Progenitor cell of endocrine pancreas (in vitro differentiated cells): ENCODE measurements around the gene GTPBP6. TPM values are rescaled to one million over a fixed set of nuclear protein-coding genes. Genes with fewer than 3 reads are reported as not detected.

Experiments
- DNase-seq: peaks from one replicate; pipeline ENCODE4 v3.0.0; 2021; ENCODE audit warnings: low spot score; ENCODE audit not compliant: unreplicated experiment
- H3K27ac Mint-ChIP-seq: 2 replicates; pipeline ENCODE4 v1.8.0; 2021; ENCODE audit warnings: mild to moderate bottlenecking, moderate library complexity, mixed read lengths
- H3K27me3 Mint-ChIP-seq: 2 replicates; pipeline ENCODE4 v1.8.0; 2021; ENCODE audit warnings: mixed read lengths
- H3K36me3 Mint-ChIP-seq: 2 replicates; pipeline ENCODE4 v1.8.0; 2022; ENCODE audit warnings: mixed read lengths; ENCODE audit not compliant: insufficient read depth
- H3K4me1 Mint-ChIP-seq: 2 replicates; pipeline ENCODE4 v1.8.0; 2021; ENCODE audit warnings: low read depth, mixed read lengths
- H3K4me3 Mint-ChIP-seq: 2 replicates; pipeline ENCODE4 v1.8.0; 2021; ENCODE audit warnings: low read depth, mild to moderate bottlenecking, moderate library complexity, mixed read lengths
- H3K9me3 Mint-ChIP-seq: 2 replicates; pipeline ENCODE4 v1.8.0; 2021; ENCODE audit warnings: low read depth, mixed read lengths
- CTCF ChIP-seq: fragments of 200-600 bp; sonication (generic); IDR thresholded peaks from one replicate; pipeline ENCODE4 v1.5.0; 2021; ENCODE audit warnings: antibody characterized with exemption, mild to moderate bottlenecking; ENCODE audit not compliant: unreplicated experiment
- total RNA-seq: library from RNA; stranded (reverse); gene quantifications from 2 replicates; pipeline ENCODE4 v1.2.1, GENCODE V29; 2021

Gene GTPBP6
- total RNA-seq, 1 donor from 2014 or later: 72.7 TPM

- no peak for DNase-seq
- Mint-ChIP-seq H3K4me1 (no peaks in the 10 kb centered on the region), H3K27me3 (no peaks in the 10 kb centered on the region), H3K4me3 (no peak overlapping the region), H3K27ac (peak overlapping the region; percentile 80), H3K9me3 (peaks cover 5% of the 10 kb centered on the region), H3K36me3 (peaks cover 40% of the 10 kb centered on the region)
- TF ChIP-seq CTCF: no peak
Measured at GRCh38 chrX:341541-342101, 23.0 kb upstream of the GTPBP6 start.

- H3K9me3 Mint-ChIP-seq: peaks cover 10% of the 10 kb centered on the region
- H3K36me3 Mint-ChIP-seq: peaks cover 46% of the 10 kb centered on the region
- no peak overlapping the region for H3K4me3 Mint-ChIP-seq
- no peaks in the 10 kb centered on the region for H3K27me3 Mint-ChIP-seq
- H3K27ac Mint-ChIP-seq: peak overlapping the region; percentile 88
- H3K4me1 Mint-ChIP-seq: no peaks in the 10 kb centered on the region
- DNase-seq: no peak
- TF ChIP-seq CTCF: no peak
Measured at GRCh38 chrX:340641-341423, 22.2 kb upstream of the GTPBP6 start.

GRCh38 chrX:340121-340520 is 21.5 kb upstream of the GTPBP6 start:
- no peaks in the 10 kb centered on the region for H3K4me1 Mint-ChIP-seq
- DNase-seq: no peak
- H3K36me3 Mint-ChIP-seq: peaks cover 49% of the 10 kb centered on the region
- H3K27ac Mint-ChIP-seq: no peak overlapping the region
- TF ChIP-seq CTCF: no peak
- no peaks in the 10 kb centered on the region for H3K27me3 Mint-ChIP-seq
- H3K4me3 Mint-ChIP-seq: no peak overlapping the region
- H3K9me3 Mint-ChIP-seq: peaks cover 10% of the 10 kb centered on the region

GRCh38 chrX:338836-339400 is 20.3 kb upstream of the GTPBP6 start:
- DNase-seq: no peak
- Mint-ChIP-seq H3K4me1 (no peaks in the 10 kb centered on the region), H3K4me3 (no peak overlapping the region), H3K9me3 (peaks cover 10% of the 10 kb centered on the region), H3K27me3 (no peaks in the 10 kb centered on the region), H3K27ac (peak overlapping the region; percentile 41), H3K36me3 (peaks cover 43% of the 10 kb centered on the region)
- TF ChIP-seq CTCF: no peak

- H3K27me3 Mint-ChIP-seq: no peaks in the 10 kb centered on the region
- DNase-seq: no peak
- H3K36me3 Mint-ChIP-seq: peaks cover 43% of the 10 kb centered on the region
- peaks cover 10% of the 10 kb centered on the region for H3K9me3 Mint-ChIP-seq
- TF ChIP-seq CTCF: no peak
- no peak overlapping the region for H3K4me3 Mint-ChIP-seq
- no peaks in the 10 kb centered on the region for H3K4me1 Mint-ChIP-seq
- peak overlapping the region; percentile 41 for H3K27ac Mint-ChIP-seq
Measured at GRCh38 chrX:338281-338835, 19.8 kb upstream of the GTPBP6 start.
